IMR-90 (cell line): ENCODE results near the gene PRKCE. TPM values are rescaled to one million over a fixed set of nuclear protein-coding genes. Genes with fewer than 3 reads are reported as not detected.

ENCODE experiments used
- CEBPB ChIP-seq: IDR thresholded peaks from 2 replicates; pipeline ENCODE4 v1.6.1; 2012; ENCODE audit warnings: low read depth, low read length, improper control_type of control experiment
- MXI1 ChIP-seq: IDR thresholded peaks from 2 replicates; pipeline ENCODE4 v1.6.1; 2012; ENCODE audit warnings: low read depth, mild to moderate bottlenecking, low read length, moderate library complexity, borderline replicate concordance
- RCOR1 ChIP-seq: IDR thresholded peaks from 2 replicates; pipeline ENCODE4 v1.6.1; 2012; ENCODE audit warnings: mild to moderate bottlenecking, low read length, improper control_type of control experiment; ENCODE audit not compliant: insufficient replicate concordance
- polyA plus RNA-seq, 3 experiments: library from polyadenylated mRNA; depleted of rRNA; stranded (reverse); fragments of >200 nt; gene quantifications; 2 replicates each; pipeline ENCODE4 v1.2.3, GENCODE V29; 2012; ENCODE audit warnings: low replicate concordance in 1 of 3
- total RNA-seq: library from RNA; depleted of rRNA; stranded (reverse); fragments of >200 nt; gene quantifications from 2 replicates; pipeline ENCODE4 v1.2.3, GENCODE V29; 2012

PRKCE gene
- total and polyA plus RNA-seq, 2 of the 4 experiments (the other 2 are of a cell fraction), result 8.1 to 32.4 TPM

DNA sequence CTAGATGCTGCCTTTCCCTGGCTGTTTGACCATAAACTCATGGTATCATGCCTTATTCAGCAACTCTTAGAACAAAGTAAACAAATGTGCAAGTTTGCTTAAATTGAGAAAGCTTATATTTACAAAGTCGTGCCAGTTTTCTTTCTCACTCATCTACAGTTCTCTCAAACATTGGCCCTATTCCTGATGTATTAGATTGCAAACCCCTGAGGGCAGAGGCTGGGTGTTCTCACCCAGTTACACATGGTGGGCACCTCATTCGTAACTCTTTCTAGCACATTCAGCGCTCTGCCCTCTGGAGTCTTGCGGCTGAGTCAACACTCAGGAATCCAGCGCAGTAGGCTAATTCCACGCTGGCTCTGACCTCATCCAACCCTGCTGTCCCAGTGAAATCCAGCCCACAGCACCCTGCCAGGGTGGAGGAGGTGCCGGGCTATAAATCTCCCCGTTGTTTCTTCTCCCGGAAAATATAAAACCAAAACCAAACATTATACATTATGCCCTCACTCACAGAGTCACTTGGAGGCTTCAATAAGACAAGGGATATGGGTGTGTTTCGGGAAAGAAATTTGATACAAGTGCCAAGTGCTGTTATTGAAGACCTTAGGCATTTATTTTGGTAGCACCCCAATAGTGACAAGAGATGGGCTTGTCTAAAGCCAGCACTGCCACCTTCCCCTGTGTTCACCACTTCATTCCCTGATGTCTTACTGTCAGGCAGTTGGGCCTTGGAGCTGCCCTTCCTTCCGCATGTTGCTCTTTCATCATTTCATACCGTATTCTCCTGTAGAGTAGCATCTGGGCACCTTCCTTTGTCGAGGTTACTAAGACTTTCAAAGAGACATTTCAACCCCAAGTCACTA lies 287.4 kb downstream of the PRKCE start (continued):
- TF ChIP-seq CEBPB, result peak; percentile 49; the same call in 1 of the 2 replicates
- TF ChIP-seq MXI1, result peak; percentile 48; the same call in 1 of the 2 replicates
- TF ChIP-seq RCOR1, result peak; percentile 78
